Thyroid gland (tissue), 4 donors: Measurements from ENCODE around the gene PTPRC.

ENCODE experiments used
- CTCF ChIP-seq, 6 experiments: fragments of 200-600 bp in 3 of 6; fragments of 450-650 bp in 3 of 6; sonication (generic) in 3 of 6; IDR thresholded peaks; one replicate each; pipeline ENCODE4 v1.5.1; 2016 to 2019; ENCODE audit warnings: antibody characterized with exemption in 6 of 6, mild to moderate bottlenecking in 2 of 6, inconsistent platforms in 1 of 6, moderate library complexity in 1 of 6
- POLR2A ChIP-seq, 2 donors: fragments of 450-650 bp; IDR thresholded peaks; one replicate each; pipeline ENCODE4 v1.6.1; 2017; ENCODE audit warnings: antibody characterized with exemption in 2 of 2, mild to moderate bottlenecking in 2 of 2, moderate library complexity in 1 of 2

GRCh38 chr1:198725090-198725489, 86.2 kb downstream of the PTPRC start:
- no peak for TF ChIP-seq CTCF (IDR thresholded peaks at IDR 0.05)
- TF ChIP-seq POLR2A (IDR thresholded peaks at IDR 0.05): no peak
